Lung (tissue), 12 donors: ENCODE data around the gene PCGF1. TPM values are rescaled to one million over a fixed set of nuclear protein-coding genes. Genes with fewer than 3 reads are reported as not detected.

Source experiments
- ATAC-seq: fragments of 200-7000 bp; cut with Tn5 transposase; one replicate; pipeline ENCODE4 v1.9.1; 2020; ENCODE audit warnings: moderate number of reproducible peaks; ENCODE audit not compliant: insufficient read depth, low FRiP score
- DNase-seq, 3 donors: peaks; one replicate each; pipeline ENCODE4 v3.0.0-alpha.2; 2013 to 2017
- H3K27ac ChIP-seq, 2 donors: one replicate each; pipeline ENCODE4 v1.5.1; 2013; ENCODE audit warnings: mild to moderate bottlenecking in 2 of 2, moderate library complexity in 2 of 2, control low read depth in 1 of 2, inconsistent platforms in 1 of 2, low read depth in 1 of 2, low read length in 1 of 2
- H3K27me3 ChIP-seq, 3 donors: one replicate each; pipeline ENCODE4 v1.5.1; 2013; ENCODE audit warnings: low read length in 2 of 3; ENCODE audit not compliant: control insufficient read depth in 3 of 3, insufficient read depth in 3 of 3
- H3K36me3 ChIP-seq, 4 donors: one replicate each; pipeline ENCODE4 v1.5.1; 2013; ENCODE audit warnings: low read length in 4 of 4, mild to moderate bottlenecking in 1 of 4, moderate library complexity in 1 of 4; ENCODE audit not compliant: control insufficient read depth in 4 of 4, insufficient read depth in 4 of 4
- H3K4me1 ChIP-seq, 5 donors: one replicate each; pipeline ENCODE4 v1.5.1; 2013; ENCODE audit warnings: low read length in 5 of 5, mild to moderate bottlenecking in 2 of 5, moderate library complexity in 1 of 5; ENCODE audit not compliant: control insufficient read depth in 5 of 5, insufficient read depth in 5 of 5
- H3K4me3 ChIP-seq: one replicate; pipeline ENCODE4 v1.5.1; 2013; ENCODE audit warnings: mild to moderate bottlenecking, control low read depth, moderate library complexity
- H3K9ac ChIP-seq, 2 donors: one replicate each; pipeline ENCODE4 v1.5.1; 2013; ENCODE audit warnings: low read length in 2 of 2, control low read depth in 1 of 2; ENCODE audit not compliant: insufficient read depth in 1 of 2
- H3K9me3 ChIP-seq, 4 donors: one replicate each; pipeline ENCODE4 v1.5.1; 2013; ENCODE audit warnings: low read length in 3 of 4, mild to moderate bottlenecking in 1 of 4, moderate library complexity in 1 of 4; ENCODE audit not compliant: control insufficient read depth in 4 of 4, insufficient read depth in 3 of 4
- WGBS, 2 donors: extraction: QIAGEN DNeasy Blood & Tissue Kit; methylation state at CpG; one replicate each; pipeline ENCODE4 v1.1.7; 2013; 5-methylcytosine and 5-hydroxymethylcytosine counted together
- polyA plus RNA-seq, 2 donors: library from polyadenylated mRNA; stranded (reverse); fragments of 200-250 nt; gene quantifications; one replicate each; pipeline ENCODE4 v1.2.1, GENCODE V29; 2013
- total RNA-seq, 2 donors: library from RNA; depleted of rRNA in 1 of 2; stranded (reverse); fragments of >200 nt in 1 of 2; gene quantifications; one replicate each; pipeline ENCODE4 v1.2.1, GENCODE V29; 2014 to 2021
- TF ChIP-seq, protein P1 (sequence below): IDR thresholded peaks from 2 replicates; pipeline ENCODE4 v1.5.1; 2012; ENCODE audit warnings: mild to moderate bottlenecking; ENCODE audit errors: control extremely low read depth, extremely low read depth
- donor health status: control.
- donor health status: control.
- donor health status: Bipolar disorder and iron deficiency.
- donor health status: healthy.
- donor health status: DM: yes; HTN: yes; CAD: no.

The PCGF1 gene
- total and polyA plus RNA-seq, 4 donors, result 16.7 to 47.8 (median 28.1) TPM

DNA sequence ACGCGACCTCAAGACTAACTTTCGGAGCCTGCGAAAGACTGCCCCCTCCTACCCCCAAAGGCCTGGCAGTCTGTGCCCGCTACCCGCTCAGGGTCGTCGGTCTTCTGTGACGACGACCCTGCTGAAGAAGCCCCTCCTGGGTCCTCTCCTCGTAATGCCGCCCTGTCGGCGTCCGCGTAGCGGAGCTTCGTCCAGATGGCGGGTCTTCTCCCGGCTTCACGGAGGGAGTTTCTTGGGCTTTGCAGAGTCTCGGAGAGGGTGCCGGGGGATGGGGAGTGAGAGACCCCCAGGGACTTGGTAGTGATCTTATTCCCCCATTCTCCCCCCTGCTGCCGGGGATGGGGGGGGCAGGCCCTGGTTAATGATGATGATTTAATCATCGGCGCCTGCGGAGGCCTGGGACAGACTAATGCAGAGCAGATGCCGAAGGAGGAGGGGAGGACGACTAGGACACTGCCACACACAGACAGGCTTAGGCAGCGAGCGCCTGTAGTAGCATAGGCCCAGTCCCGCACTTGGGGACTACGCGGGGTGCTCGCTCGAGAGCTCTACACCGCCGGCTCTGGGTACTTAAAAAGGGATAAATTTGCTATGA, 528 bp upstream of the PCGF1 start:
- DNase-seq (peak in 2 of 3 donors; percentile 37 to 44), ATAC-seq (no peak)
- H3K4me1 ChIP-seq, result peaks cover 6 to 22% (median 9%) of the 10 kb centered on the region in 5 donors
- TF ChIP-seq, protein P1, sequence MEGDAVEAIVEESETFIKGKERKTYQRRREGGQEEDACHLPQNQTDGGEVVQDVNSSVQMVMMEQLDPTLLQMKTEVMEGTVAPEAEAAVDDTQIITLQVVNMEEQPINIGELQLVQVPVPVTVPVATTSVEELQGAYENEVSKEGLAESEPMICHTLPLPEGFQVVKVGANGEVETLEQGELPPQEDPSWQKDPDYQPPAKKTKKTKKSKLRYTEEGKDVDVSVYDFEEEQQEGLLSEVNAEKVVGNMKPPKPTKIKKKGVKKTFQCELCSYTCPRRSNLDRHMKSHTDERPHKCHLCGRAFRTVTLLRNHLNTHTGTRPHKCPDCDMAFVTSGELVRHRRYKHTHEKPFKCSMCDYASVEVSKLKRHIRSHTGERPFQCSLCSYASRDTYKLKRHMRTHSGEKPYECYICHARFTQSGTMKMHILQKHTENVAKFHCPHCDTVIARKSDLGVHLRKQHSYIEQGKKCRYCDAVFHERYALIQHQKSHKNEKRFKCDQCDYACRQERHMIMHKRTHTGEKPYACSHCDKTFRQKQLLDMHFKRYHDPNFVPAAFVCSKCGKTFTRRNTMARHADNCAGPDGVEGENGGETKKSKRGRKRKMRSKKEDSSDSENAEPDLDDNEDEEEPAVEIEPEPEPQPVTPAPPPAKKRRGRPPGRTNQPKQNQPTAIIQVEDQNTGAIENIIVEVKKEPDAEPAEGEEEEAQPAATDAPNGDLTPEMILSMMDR, result no peak
- peaks cover 0 to 14% (median 8%) of the 10 kb centered on the region in 4 donors for H3K36me3 ChIP-seq
- H3K9ac ChIP-seq, result peak overlapping the region; percentile 8 to 93
- peak overlapping the region; percentile 51 to 98 for H3K27ac ChIP-seq
- peaks cover 0 to 63% (median 62%) of the 10 kb centered on the region in 3 donors for H3K27me3 ChIP-seq
- H3K4me3 ChIP-seq, result peak overlapping the region; percentile 47
- WGBS, 2 donors, result 14 to 15% methylated on average over 38 of the region's 38 CpGs
- H3K9me3 ChIP-seq, result no peaks in the 10 kb centered on the region

DNA sequence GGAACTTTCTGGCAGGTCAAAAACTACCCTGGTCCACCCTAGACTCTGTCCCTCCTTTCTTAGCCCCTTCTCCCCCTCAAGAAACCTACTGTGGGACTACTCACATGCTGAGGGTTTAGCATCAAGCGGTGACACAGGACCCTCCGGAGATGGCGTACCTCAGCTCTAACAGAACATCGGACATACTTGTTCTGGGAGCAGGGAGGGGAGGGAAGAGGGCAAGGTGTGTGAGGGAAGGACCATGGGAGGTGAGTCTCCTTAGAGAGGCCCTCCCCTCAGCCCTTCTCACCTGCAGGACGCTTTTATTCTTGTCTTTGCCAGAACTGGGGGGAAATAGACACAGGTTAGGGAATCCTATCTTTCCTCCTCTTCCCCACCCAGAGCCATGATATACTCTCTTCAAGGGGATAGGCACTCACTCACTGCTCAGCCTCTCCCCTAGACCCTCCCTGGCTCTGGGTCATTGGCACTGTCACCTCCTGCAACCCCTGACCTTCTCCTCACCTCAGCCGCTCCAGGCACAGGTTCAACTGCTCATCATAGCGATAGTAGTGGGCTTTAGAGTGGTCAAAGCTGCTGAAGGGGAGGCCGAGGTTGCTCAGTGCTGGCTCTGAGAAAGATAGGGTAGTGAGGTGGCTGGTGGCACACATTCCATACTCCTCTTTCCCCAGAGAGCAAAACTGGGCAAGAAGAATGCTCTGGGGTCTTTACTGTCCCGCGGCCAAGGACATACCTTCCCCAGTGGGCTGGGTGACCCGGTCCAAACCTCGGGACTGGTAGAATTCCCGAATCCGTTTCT, 1.8 kb downstream of the PCGF1 start:
- Histone ChIP-seq H3K36me3 (peaks cover 0 to 14% (median 8%) of the 10 kb centered on the region in 4 donors), H3K9ac (no peak overlapping the region), H3K4me1 (peaks cover 6 to 31% (median 14%) of the 10 kb centered on the region in 5 donors), H3K9me3 (peaks cover 0 to 2% (median 0%) of the 10 kb centered on the region in 4 donors), H3K4me3 (no peak overlapping the region), H3K27ac (peak overlapping the region in 1 of 2 donors; percentile 26), H3K27me3 (peaks cover 0 to 63% (median 63%) of the 10 kb centered on the region in 3 donors)
- ATAC-seq (no peak), DNase-seq (no peak)
- TF ChIP-seq, protein P1, result no peak
- WGBS, 2 donors, result 96 to 97% methylated on average over 14 of the region's 14 CpGs

DNA sequence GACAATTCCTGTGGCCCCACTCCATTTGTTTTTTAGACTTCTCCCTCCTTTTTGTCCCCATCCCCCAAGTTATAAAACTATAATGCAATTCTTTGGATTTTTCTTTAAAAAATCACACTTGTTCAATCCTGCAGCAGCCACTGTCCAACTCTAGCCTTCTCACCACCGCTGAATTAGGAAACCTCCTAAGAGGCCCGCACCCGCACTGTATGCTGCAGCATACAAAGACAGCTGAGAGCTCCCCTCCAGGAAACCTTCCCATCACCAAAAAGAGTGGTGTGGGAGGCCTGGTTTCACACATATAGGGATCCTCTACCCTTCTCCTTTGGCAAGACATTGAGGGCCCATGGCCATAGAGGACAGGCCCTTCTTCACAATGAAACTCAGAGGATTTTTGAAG, 2.9 kb downstream of the PCGF1 start:
- H3K4me1 ChIP-seq, result peaks cover 6 to 32% (median 14%) of the 10 kb centered on the region in 5 donors
- peaks cover 0 to 2% (median 0%) of the 10 kb centered on the region in 4 donors for H3K9me3 ChIP-seq
- WGBS, 2 donors, result 96 to 97% methylated on average over 3 of the region's 3 CpGs
- TF ChIP-seq, protein P1, result no peak
- peaks cover 0 to 14% (median 8%) of the 10 kb centered on the region in 4 donors for H3K36me3 ChIP-seq
- no peak overlapping the region for H3K27ac ChIP-seq
- no peak for DNase-seq
- no peak overlapping the region for H3K9ac ChIP-seq
- no peak overlapping the region for H3K4me3 ChIP-seq
- no peak for ATAC-seq
- H3K27me3 ChIP-seq, result peaks cover 0 to 63% (median 63%) of the 10 kb centered on the region in 3 donors
